ENCODE data around the gene OR1L6. TPM values are rescaled to one million over a fixed set of nuclear protein-coding genes. Genes with fewer than 3 reads are reported as not detected.

Gene OR1L6
- total RNA-seq, 1 experiment from 2014 or later, result not detected

GRCh38 chr9:122719218-122719617 lies 22.9 kb upstream of the OR1L6 start:
- no peak for TF ChIP-seq EZH2 (IDR thresholded peaks at IDR 0.05; ENCODE audit: low read length, unreplicated experiment)
- no peak for TF ChIP-seq CTCF (conservative IDR thresholded peaks at IDR 0.05; ENCODE audit: low read depth, low read length)
- no peak for TF ChIP-seq EZH2phosphoT487 (IDR thresholded peaks at IDR 0.05; ENCODE audit: borderline replicate concordance, low read length)
- no peaks in the 10 kb centered on the region for H3F3A ChIP-seq (ENCODE audit: low read length, unreplicated experiment)
- no peak for ATAC-seq
- H4K20me1 ChIP-seq (ENCODE audit: low read length), result no peaks in the 10 kb centered on the region
- no peaks in the 10 kb centered on the region for H3K27me3 ChIP-seq (ENCODE audit: low read length)
- H3K27ac ChIP-seq (ENCODE audit: low read length), result no peak overlapping the region
- H3K79me2 ChIP-seq (ENCODE audit: low read length), result no peaks in the 10 kb centered on the region
- ChIA-PET CTCF (no interaction called here), POLR2A (ENCODE audit: unreplicated experiment) (no interaction called here)
- intact Hi-C loops (cut with micrococcal nuclease), result no loop called here
- no peaks in the 10 kb centered on the region for H3K36me3 ChIP-seq (ENCODE audit: low read depth, low read length)
- no peak overlapping the region for H2AFZ ChIP-seq (ENCODE audit: low read length)
- H3K9ac ChIP-seq (ENCODE audit: low read length), result no peak overlapping the region
- DNase-seq, result no peak
- no TSS peak for BruUV-seq (replicated peaks)
- H3K4me2 ChIP-seq (ENCODE audit: low read length), result no peak overlapping the region
- H3K9me3 ChIP-seq (ENCODE audit: low read length), result no peaks in the 10 kb centered on the region
- H3K9me2 ChIP-seq (replicated peaks; ENCODE audit: low read length), result no peaks in the 10 kb centered on the region
- H3K4me3 ChIP-seq (ENCODE audit: low read length), result no peak overlapping the region
- H3K4me1 ChIP-seq (ENCODE audit: insufficient read depth, low read length), result no peaks in the 10 kb centered on the region

GRCh38 chr9:122723690-122724089 lies 18.4 kb upstream of the OR1L6 start, which contains the start of gene OR1L4:
OR1L4 (plus strand) TSS chr9:122723990; CDS start chr9:122723990, 0 bp downstream.
- TF ChIP-seq EZH2 (IDR thresholded peaks at IDR 0.05; ENCODE audit: low read length, unreplicated experiment), result no peak
- no peak for TF ChIP-seq CTCF (conservative IDR thresholded peaks at IDR 0.05; ENCODE audit: low read depth, low read length)
- TF ChIP-seq EZH2phosphoT487 (IDR thresholded peaks at IDR 0.05; ENCODE audit: borderline replicate concordance, low read length), result no peak
- POLR2A ChIA-PET (ENCODE audit: unreplicated experiment), result no interaction called here
- intact Hi-C loops (cut with micrococcal nuclease), result no loop called here
- no peak within 1 kb of the TSS for H3K9ac ChIP-seq (ENCODE audit: low read length)
- no TSS peak for BruUV-seq (replicated peaks)
- no peaks in the 10 kb centered on the region for H4K20me1 ChIP-seq (ENCODE audit: low read length)
- no peaks in the 10 kb centered on the region for H3K79me2 ChIP-seq (ENCODE audit: low read length)
- H3K4me2 ChIP-seq (ENCODE audit: low read length), result no peak within 1 kb of the TSS
- no peaks in the 10 kb centered on the region for H3K36me3 ChIP-seq (ENCODE audit: low read depth, low read length)
- CTCF ChIA-PET, result interaction anchor here (0.7 kb wide), 1 partner anchor 72 kb away, joined by 5 read pairs; no protein-coding TSS in a partner anchor
- no peaks in the 10 kb centered on the region for H3K9me2 ChIP-seq (replicated peaks; ENCODE audit: low read length)
- ATAC-seq (no peak), DNase-seq (no peak)
- H3K4me1 ChIP-seq (ENCODE audit: insufficient read depth, low read length), result no peaks in the 10 kb centered on the region
- H3F3A ChIP-seq (ENCODE audit: low read length, unreplicated experiment), result no peaks in the 10 kb centered on the region
- no peaks in the 10 kb centered on the region for H3K27me3 ChIP-seq (ENCODE audit: low read length)
- H3K4me3 ChIP-seq (ENCODE audit: low read length), result no peak within 1 kb of the TSS
- H3K9me3 ChIP-seq (ENCODE audit: low read length), result 0 out of 2 replicates have a peak, but pooled peaks cover 16% of the 10 kb centered on the region
- no peak within 1 kb of the TSS for H2AFZ ChIP-seq (ENCODE audit: low read length)
- H3K27ac ChIP-seq (ENCODE audit: low read length), result no peak within 1 kb of the TSS

GRCh38 chr9:122754825-122755224 lies 12.7 kb downstream of the OR1L6 start:
- H3K4me3 ChIP-seq (ENCODE audit: low read length), result no peak overlapping the region
- H2AFZ ChIP-seq (ENCODE audit: low read length), result no peak overlapping the region
- no peak overlapping the region for H3K27ac ChIP-seq (ENCODE audit: low read length)
- no peaks in the 10 kb centered on the region for H3K9me2 ChIP-seq (replicated peaks; ENCODE audit: low read length)
- no peaks in the 10 kb centered on the region for H3K4me1 ChIP-seq (ENCODE audit: insufficient read depth, low read length)
- no peaks in the 10 kb centered on the region for H3K36me3 ChIP-seq (ENCODE audit: low read depth, low read length)
- intact Hi-C loops (cut with micrococcal nuclease), result no loop called here
- ChIA-PET CTCF (no interaction called here), POLR2A (ENCODE audit: unreplicated experiment) (no interaction called here)
- ATAC-seq (no peak), DNase-seq (no peak)
- H3K9ac ChIP-seq (ENCODE audit: low read length), result no peak overlapping the region
- BruUV-seq (replicated peaks), result no TSS peak
- no peaks in the 10 kb centered on the region for H3K79me2 ChIP-seq (ENCODE audit: low read length)
- peaks cover 3% of the 10 kb centered on the region; the same call in 1 of the 2 replicates for H3K27me3 ChIP-seq (ENCODE audit: low read length)
- no peaks in the 10 kb centered on the region for H3F3A ChIP-seq (ENCODE audit: low read length, unreplicated experiment)
- no peak overlapping the region for H3K4me2 ChIP-seq (ENCODE audit: low read length)
- no peak for TF ChIP-seq EZH2 (IDR thresholded peaks at IDR 0.05; ENCODE audit: low read length, unreplicated experiment)
- no peak for TF ChIP-seq CTCF (conservative IDR thresholded peaks at IDR 0.05; ENCODE audit: low read depth, low read length)
- no peak for TF ChIP-seq EZH2phosphoT487 (IDR thresholded peaks at IDR 0.05; ENCODE audit: borderline replicate concordance, low read length)
- H3K9me3 ChIP-seq (ENCODE audit: low read length), result no peaks in the 10 kb centered on the region
- no peaks in the 10 kb centered on the region for H4K20me1 ChIP-seq (ENCODE audit: low read length)
